Stimulated activated CD4-positive, alpha-beta T cell treated with anti-CD3 and anti-CD28 coated beads, Interleukin-4, amount 100 ng/mL, for 4 hours (primary cell): ENCODE data around the gene IRX2.

Experiments used
- DNase-seq, 2 experiments: peaks; one replicate each; pipeline ENCODE4 v3.0.0-alpha.2; 2020

IRX2 gene

DNA sequence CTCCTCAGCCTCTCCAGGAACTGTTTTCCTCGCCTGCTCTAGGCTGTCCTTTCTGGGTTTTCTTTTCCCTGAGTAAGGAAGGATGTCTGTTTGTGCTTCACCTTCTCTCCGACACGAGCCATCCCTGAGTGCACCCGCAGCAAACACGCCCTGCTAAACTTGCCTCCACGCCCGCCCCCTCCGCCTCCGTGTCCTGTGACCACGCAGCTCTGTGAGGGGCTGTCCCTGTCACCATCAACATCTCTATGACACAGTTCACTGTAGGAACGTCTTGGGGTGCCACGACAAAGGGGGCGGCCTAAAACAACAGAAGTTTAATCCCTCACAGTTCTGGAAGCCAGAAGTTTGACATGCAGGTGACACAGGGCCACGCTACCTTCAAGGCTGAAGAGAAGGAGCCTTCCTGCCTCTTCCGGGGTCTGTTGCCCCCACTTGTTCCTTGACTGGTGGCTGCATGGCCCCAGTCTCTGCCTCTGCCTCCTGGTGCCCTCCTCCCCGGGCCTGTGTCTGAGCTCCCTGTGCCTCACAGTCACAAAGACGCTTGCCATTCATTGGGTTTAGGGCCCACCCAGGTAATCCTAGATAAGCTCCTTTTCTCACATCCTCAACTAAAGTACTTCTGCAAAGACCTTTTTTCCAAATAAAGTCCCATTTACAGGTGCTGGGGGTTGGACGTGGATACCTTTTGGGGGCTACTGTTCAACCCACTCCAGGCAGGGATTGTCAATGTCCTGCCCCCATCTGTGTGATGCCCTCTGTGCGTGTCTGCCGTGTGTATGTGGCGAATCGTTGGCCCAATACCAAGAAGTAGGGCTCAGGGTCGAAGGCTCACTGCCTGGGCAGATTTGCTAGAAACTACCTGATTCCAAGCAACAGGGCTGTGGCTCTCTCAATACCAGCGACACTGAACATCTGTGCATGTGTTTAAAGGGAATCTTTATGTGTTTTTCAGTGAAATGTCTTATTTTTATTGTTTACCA lies 39.7 kb downstream of the IRX2 start:
- DNase-seq: no peak

DNA sequence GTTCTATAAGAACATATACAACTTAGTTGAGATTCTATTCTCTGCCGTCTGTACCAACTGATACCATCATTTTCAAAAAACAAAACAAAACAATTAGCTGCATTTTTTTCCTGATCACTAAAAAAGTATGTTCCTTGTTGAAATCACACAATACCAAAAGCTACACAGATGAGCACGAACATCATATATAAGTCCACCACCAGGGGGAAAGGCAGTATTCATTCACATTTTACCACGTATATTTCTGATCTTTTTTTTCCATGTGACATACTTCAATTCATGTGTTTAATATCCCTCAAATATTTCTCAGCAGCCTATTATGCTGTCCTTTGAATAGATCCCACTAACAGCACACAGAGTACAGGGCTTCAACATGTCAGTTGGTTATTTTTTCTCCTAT lies 40.6 kb downstream of the IRX2 start:
- no peak for DNase-seq

DNA sequence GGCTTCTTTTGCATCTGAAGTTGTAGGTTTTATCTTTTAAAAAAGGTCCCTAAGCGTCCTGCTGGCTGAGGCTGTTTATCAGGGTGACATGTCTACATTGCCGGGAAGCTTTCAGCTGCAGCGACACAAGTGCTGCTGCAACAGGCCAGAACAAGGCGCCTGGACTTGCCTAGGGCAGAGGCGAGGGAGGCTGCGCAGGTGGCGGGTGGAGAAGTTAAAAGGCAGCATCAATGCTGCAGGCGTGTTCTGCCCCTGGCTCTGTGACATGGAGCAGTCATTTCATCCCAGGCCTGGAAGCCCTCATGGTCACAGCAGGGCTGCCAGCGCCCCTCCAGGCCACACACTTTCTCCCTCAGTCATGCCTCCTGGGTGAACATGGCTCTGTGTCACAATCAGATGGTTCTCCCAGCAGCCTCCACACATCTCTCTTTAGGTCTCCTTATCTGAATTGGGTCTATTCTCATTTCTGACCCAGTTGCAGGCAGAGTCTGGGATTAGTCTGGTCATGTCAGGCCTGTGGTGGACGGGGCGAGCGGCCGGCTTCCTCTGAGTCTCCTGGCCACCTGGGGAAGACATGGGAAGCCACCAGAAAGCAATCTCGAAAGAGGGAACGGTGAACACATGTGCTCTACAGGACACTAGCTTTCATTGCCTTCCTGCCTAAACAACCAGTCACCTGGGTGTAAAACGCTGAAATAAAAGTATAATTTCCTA lies 41.3 kb downstream of the IRX2 start:
- no peak for DNase-seq

DNA sequence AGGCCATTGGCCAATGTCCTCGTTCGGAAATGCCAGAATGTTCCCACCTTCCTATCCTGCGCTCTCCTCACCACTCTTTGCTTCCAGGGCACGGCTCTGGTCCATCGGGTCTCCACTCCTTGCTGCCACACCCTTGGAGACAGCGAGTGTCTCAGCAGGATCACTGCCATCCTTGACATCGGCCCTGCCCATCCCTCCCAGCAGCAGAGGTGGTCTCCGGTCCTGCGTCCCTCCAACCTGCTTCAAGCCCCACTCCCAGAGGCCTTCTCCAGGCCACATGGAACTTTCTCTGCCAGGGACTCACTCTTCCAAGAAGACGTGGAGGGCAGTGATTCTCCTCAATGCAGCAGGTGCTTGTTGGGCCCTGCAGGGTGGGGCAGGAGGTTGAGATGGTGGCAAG lies 42.7 kb downstream of the IRX2 start:
- DNase-seq: no peak

DNA sequence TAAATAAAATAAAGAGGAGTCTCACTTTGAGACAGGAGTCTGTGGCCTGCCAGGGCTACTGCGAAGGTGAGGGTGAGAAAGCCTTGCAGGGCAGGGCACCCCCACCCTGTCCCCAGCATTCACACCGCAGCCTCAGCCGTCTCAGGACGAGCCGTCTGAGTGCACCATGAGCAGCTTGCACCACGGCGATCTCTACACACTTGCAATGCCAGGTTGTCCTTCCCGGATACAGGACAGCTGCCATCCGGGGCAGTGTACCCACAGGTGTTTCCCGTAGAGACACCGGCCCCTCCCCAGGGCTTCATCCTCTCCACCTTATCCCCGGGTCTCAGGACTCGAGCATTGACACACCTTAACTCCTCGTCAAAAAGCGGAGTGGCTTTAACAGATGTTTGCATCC lies 43.3 kb downstream of the IRX2 start:
- no peak for DNase-seq

DNA sequence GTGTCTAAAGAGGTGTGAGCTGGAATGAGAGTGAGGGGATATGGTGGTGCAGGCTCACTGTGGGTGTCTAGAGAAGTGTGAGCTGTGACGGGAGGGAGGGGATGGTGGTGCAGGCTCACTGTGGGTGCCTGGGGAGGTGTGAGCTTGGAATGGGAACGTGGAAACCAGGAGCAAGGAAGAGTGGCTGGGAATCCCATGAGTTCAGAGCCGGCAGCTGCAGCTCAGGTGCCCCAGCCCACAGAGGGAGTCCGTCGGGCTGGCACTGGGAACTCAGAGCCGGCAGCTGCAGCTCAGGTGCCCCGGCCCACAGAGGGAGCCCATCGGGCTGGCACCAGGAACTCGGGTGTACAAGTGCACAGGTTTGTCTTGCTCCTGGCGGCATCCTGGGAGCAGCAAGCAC lies 45.6 kb downstream of the IRX2 start:
- DNase-seq: no peak

DNA sequence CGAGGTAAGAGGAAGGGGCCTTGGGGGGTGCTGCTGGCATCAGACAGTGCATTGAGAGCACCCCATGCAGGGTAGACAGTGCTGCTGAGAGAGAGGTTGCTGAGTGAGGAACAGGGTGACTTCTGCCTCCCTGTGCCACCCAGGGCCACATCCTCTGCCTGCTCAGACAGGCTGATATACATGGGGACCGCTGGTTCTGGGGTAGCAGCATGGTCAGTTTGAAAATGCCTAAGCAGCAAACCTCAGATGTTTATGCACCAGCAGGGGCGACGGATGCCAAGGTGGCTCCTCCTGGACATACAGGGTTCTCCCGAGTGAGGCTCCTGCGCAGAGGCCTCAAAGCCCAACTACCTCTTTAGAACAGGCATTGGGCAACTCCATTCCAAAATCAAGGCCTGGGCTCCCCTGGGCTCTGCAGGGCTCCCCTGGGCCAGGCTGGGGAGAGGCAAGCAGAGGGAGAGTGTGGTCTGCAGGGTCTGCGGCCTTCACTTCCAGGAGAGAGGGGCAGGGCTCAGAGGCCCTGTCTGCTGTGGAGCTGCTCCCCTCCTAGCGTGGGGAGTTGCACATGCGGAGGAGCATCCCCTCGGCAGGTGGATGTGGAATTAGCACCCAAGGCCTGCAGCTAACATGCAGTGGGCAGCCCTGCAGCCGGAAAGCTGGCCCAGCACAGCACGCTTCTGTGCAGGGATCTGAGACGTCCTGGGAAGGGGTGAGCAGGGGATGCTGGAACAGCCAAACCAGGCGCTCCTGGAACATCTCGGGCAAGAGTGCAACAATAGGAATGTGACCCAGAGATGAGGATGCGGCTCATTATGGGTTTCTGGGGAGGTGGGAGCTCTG lies 46.5 kb downstream of the IRX2 start:
- no peak for DNase-seq

DNA sequence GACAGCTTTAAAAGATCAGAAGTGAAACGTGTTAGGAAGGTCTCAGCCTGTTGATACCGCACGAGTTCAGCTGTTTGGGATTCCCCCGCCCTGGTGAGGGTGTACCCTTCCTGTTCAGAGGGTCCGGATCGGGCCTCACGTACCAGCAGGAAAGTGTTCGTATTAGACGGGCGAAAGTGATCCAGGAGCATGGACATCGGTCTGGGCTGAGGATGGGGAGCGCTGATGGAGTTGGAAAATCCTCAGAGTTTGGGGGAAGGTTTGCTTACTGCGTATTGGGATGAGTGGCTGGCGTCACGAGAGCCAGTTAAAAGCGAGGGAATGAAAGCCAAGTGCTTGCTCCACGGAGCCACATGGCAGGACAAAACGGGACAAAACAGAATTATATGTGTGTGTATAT lies 47.4 kb downstream of the IRX2 start:
- DNase-seq: no peak

DNA sequence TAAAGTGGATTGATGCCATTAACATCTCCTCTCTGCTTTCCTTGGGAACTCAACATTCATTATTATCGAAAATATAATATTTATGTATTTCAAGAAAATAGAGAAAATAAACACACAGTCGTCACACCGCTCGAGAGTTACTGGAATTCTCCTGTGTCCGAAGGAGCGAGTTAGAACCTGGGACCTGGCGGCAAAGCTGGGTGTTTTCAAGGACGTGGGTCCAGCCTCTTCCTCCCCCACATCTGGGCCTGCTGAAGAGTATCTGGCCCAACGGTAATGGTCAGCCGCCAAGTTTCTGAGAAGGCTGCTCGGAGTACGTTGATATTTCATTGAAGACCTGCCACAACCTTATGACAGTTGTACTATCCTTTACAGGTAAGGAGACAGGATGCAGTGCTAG lies 47.9 kb downstream of the IRX2 start:
- DNase-seq: no peak

DNA sequence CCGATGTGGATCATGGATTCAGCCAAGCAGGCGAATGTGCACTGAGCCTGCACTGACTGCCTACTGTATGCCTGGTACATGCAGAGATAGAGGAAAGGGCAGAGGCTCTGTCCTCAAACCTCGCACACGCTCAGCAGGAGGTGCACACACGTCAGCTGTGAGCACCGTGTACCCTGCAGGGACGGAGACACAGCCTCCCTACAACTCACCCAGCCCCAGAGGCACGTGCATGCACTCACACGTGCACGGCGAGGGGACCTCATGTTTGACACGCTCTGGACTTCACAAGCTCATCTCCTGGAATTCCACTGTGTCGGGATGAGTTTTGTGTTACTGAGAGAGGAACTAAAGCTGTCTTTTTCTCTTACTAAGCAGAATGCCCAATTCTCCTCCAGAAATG lies 48.4 kb downstream of the IRX2 start:
- DNase-seq: no peak

DNA sequence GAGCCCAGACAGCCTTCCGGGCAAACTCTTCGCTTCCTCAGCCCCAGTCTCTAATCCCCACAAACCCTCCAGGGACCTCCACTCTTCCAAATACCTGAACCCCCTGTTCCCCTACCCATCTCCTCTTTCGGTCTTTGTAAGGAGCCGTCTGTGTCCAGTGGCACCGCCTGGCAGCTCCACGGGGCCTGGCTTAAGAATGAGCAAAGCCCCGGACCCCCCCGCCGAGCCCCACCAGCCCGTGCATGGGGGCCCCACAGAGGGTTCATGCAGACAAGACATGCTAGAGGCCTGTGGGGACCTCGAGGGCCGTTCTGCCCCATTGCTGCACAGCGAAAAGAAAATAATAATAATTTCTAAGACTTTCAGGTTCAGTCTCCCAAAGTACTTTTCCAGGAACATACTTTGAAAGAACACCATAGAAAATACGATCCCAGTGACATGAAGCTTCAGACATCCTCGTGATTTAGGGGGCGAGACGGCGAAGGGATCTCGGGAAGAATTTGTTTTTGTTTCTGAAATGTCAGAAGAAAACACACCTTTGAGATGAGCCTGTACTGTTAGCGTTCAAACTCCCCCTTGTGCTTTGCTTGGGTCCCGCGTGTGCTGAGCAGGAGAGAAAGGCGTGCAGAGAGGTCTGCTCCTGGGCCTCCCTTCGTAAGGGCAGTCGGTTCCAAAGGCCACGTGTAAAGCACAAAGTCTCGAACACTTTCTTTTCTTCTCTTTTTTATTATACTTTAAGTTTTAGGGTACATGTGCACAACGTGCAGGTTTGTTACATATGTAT lies 49.2 kb downstream of the IRX2 start:
- no peak for DNase-seq

DNA sequence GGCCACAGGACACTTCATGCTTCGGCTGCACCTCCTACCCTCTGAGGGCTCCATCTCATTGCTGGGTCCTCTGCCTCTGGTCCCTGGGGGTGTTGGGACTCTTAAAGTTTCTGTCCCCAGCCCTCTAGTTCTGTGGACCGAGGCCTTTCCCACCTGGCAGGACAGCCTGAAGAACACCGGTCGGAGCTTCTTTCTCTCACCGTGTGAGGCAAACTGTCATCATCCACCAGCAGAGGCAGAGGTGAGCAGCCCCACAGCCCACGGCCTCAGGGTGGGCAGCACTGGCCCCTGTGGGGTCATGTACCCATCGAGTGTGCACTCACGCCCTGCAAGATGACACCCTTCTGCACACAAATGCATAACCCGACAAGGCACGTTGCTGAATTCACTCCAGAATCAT lies 49.9 kb downstream of the IRX2 start:
- DNase-seq: no peak

DNA sequence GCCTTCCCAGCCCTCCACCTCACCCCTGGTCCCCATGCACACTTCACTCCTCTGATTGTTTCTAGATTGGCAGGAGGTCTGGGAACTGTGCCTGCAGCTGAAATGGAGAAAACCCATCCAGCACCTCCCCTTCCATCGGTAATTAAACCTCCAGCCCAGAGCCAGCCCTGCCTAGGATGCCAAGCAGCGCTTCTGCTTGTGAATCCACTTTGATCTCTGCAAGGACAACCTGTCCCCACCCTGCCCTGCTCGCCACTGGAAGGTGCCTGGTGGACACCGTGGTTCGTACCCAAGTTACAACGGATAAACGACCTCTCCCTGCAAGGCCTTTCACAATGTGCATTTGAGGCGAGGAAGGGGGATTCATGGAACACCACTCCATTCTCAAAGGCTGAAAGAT lies 50.6 kb downstream of the IRX2 start:
- DNase-seq: no peak

DNA sequence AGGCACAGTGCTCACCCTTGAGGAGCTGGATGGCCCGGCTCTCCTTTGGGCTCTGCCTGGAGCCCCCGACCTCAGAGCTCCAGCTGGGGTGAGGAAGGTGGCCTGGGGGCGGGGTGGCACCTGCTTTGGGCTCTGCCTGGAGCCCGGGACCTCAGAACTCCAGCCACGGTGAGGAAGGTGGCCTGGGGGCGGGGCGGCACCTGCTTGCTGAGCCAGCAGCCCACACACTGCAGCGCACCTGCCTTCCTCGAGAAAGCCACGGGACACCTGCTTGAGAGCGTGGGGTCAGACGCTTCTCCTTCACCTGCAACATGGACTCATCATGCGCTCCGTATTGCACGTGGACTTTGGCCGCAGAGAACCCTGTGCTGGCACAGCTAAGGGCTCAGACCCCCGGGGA lies 51.8 kb downstream of the IRX2 start:
- DNase-seq: no peak

DNA sequence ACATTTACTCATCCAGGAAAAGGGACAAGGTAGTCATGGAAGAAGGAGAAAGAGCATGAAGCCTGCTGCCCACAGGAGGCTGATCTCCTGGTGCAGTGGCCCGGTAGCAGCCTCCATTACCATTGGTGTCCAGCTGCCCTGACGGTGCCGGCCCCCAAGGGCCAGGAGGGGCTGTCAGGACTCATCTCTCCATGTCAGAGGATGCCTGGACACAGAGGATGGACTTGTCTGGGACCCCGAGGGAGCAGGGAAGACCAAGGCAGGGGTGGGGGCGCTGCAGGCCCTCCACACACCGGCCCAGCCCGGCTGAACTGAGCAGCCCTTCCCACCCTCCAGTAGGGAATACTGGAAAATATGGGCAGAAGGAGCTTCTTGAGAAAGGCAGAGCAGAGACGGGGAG lies 52.2 kb downstream of the IRX2 start:
- no peak for DNase-seq

DNA sequence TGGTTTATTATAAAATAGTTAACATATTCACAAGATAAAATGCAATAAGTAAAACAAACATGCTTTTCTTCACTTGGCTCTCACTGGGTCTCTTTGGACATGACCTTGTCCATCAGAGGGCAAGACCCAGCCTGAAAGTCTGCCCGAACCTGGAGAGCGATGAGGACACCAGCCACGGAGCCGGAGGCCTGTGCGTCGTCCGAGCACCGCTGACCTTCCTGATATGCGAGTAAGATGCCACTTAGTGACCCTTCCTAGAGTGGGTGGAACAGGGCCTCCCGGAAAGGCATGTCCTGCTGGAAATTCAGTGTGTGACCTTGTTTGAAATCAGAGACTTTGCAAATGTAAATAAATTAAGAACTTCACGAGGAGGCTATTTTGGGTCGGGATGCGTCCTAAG lies 52.9 kb downstream of the IRX2 start:
- DNase-seq: no peak

DNA sequence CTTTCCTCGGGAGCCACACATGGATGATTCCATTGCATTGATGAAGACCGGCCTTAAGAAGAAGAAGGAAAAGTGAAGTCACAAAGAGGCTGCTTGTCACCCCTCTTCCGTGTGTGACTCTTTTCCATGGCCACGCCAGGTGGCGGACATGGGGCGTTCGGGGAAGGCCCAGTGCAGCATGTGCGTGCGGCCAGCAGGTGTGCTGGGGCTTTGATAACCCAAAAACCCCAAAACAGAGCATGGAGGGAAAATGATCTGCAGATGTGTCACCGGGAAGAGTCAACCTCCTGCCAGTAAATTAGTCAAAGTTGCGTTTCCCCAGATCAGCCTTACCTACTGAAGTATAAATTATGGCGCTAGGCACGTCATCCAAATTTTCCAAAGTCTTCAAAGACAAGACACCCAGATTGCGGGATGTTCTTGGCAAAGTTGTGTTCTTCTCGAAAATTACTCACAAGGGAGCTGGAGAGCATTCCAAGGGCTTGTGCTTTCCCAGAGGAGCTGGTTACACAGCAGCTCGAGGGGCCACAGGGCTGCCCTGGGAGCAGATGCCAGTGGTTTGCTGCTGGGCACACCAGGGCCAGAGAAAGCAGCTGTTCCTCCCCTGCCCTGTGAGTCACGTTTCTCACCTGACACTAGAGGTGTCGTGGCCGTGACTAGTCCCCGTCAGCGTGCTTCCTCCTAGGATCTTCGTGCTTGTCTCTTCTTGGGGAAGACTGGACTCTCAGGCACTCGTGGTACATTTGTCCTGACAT lies 53.9 kb downstream of the IRX2 start:
- DNase-seq: no peak

DNA sequence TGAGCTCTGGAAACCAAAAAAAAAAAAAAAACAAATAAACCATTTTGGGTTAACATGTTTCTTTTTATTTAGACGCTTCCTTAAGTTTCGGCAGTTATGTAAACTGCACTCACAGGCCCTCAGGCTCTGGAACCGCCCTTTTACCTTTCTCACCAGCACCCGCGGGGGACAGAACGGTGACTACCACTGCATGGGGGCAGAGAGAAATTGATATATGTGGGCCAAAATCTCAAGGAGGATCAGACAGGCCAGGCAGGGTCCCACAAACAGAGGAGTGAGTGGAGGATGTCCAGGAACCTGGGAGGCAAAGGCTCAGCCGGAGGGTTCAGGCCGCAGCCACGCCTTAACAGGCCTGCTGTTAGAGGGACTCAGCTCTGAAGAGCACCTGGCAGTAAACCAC lies 54.4 kb downstream of the IRX2 start:
- no peak for DNase-seq
